ENCODE results near the gene CELA2A. TPM values are rescaled to one million over a fixed set of nuclear protein-coding genes. Genes with fewer than 3 reads are reported as not detected.

CELA2A gene
- total and polyA plus RNA-seq, 10 of the 15 experiments (the other 5 are each of a cell fraction or from before 2014, with no cell fraction given): 0.90 TPM; not detected in 9

- SMC1A ChIA-PET (ENCODE audit: uncharacterized antibody, unreplicated experiment): no interaction called here
- POLR2A ChIA-PET: interaction anchor here (0.6 kb wide), 1 partner anchor 170 kb away, joined by 6 read pairs; no protein-coding TSS in a partner anchor
- intact Hi-C loops (cut with micrococcal nuclease; ENCODE audit: unreplicated experiment): no loop called here
- CTCF ChIA-PET: no interaction called here
- 41% methylated on average over 6 of the region's 6 CpGs for WGBS (ENCODE audit: insufficient coverage, insufficient replicate concordance, low lambda C conversion rate, missing lambda C conversion rate)
- TF ChIP-seq RB1 (IDR thresholded peaks at IDR 0.05; ENCODE audit: borderline replicate concordance): no peak
- TF ChIP-seq KAT2A (conservative IDR thresholded peaks at IDR 0.05; ENCODE audit: control insufficient read depth, low read depth, low read length): no peak
- TF ChIP-seq NRF1 (conservative IDR thresholded peaks at IDR 0.05; ENCODE audit: low read depth, low read length): no peak
- no peak for TF ChIP-seq ZNF217 (IDR thresholded peaks at IDR 0.05)
- TF ChIP-seq LARP7 (IDR thresholded peaks at IDR 0.05): no peak
- TF ChIP-seq NFIC (IDR thresholded peaks at IDR 0.05; ENCODE audit: low read depth, low read length): no peak
- TF ChIP-seq TARDBP (IDR thresholded peaks at IDR 0.05; ENCODE audit: borderline replicate concordance): no peak
- TF ChIP-seq, protein P1, sequence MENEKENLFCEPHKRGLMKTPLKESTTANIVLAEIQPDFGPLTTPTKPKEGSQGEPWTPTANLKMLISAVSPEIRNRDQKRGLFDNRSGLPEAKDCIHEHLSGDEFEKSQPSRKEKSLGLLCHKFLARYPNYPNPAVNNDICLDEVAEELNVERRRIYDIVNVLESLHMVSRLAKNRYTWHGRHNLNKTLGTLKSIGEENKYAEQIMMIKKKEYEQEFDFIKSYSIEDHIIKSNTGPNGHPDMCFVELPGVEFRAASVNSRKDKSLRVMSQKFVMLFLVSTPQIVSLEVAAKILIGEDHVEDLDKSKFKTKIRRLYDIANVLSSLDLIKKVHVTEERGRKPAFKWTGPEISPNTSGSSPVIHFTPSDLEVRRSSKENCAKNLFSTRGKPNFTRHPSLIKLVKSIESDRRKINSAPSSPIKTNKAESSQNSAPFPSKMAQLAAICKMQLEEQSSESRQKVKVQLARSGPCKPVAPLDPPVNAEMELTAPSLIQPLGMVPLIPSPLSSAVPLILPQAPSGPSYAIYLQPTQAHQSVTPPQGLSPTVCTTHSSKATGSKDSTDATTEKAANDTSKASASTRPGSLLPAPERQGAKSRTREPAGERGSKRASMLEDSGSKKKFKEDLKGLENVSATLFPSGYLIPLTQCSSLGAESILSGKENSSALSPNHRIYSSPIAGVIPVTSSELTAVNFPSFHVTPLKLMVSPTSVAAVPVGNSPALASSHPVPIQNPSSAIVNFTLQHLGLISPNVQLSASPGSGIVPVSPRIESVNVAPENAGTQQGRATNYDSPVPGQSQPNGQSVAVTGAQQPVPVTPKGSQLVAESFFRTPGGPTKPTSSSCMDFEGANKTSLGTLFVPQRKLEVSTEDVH (IDR thresholded peaks at IDR 0.05; ENCODE audit: low read depth, partially characterized antibody): no peak
- TF ChIP-seq MAX (IDR thresholded peaks at IDR 0.05; ENCODE audit: low read depth, low read length): no peak
- no peak for TF ChIP-seq NFYA (IDR thresholded peaks at IDR 0.05; ENCODE audit: borderline replicate concordance, low read depth, low read length)
- no peak for TF ChIP-seq ZBTB11 (CRISPR knock-in tag; IDR thresholded peaks at IDR 0.05)
- H3K27me3 ChIP-seq (replicated peaks in 1 of 2; ENCODE audit: control insufficient read depth in 2 of 2, insufficient read depth in 2 of 2, low read length in 1 of 2): no peaks in the 10 kb centered on the region
- H4K20me1 ChIP-seq (ENCODE audit: control insufficient read depth, insufficient read depth): no peaks in the 10 kb centered on the region
- H3K9me3 ChIP-seq (replicated peaks; ENCODE audit: control insufficient read depth, insufficient read depth, low read length): no peaks in the 10 kb centered on the region; the same call in 2 of the 3 replicates
- H2AFZ ChIP-seq (ENCODE audit: control insufficient read depth, low read depth, low read length): no peak overlapping the region
- no peak overlapping the region for H3K4me2 ChIP-seq (ENCODE audit: control insufficient read depth, insufficient read depth)
- H3K36me3 ChIP-seq (ENCODE audit: control insufficient read depth in 2 of 2, insufficient read depth in 2 of 2, low read length in 1 of 2): no peaks in the 10 kb centered on the region
- BruUV-seq (replicated peaks): no TSS peak
- in situ Hi-C loops (cut with MboI): no loop called here
- H3K79me2 ChIP-seq (ENCODE audit: control insufficient read depth, insufficient read depth, low read length): no peaks in the 10 kb centered on the region
- H3K4me1 ChIP-seq (ENCODE audit: control insufficient read depth, insufficient read depth, low read length): peaks cover 4% of the 10 kb centered on the region
- no peak overlapping the region for H3K9ac ChIP-seq (ENCODE audit: control insufficient read depth, insufficient read depth, low read length)
- FAIRE-seq: no peak
- no peak for DNase-seq (ENCODE audit: low read depth, low spot score)
- no peak for ATAC-seq
- no peak overlapping the region for H3K27ac ChIP-seq (ENCODE audit: control insufficient read depth, insufficient read depth)
- RAD21 ChIA-PET (ENCODE audit: unreplicated experiment): no interaction called here
- no peak overlapping the region for H3K4me3 ChIP-seq
Observed at GRCh38 chr1:15451014-15451722, 5.4 kb upstream of the CELA2A start.
